ENCODE measurements around the gene PRR15. TPM values are rescaled to one million over a fixed set of nuclear protein-coding genes. Genes with fewer than 3 reads are reported as not detected.

PRR15 gene
- total RNA-seq, 1 experiment from 2014 or later = 11.7 TPM

DNA sequence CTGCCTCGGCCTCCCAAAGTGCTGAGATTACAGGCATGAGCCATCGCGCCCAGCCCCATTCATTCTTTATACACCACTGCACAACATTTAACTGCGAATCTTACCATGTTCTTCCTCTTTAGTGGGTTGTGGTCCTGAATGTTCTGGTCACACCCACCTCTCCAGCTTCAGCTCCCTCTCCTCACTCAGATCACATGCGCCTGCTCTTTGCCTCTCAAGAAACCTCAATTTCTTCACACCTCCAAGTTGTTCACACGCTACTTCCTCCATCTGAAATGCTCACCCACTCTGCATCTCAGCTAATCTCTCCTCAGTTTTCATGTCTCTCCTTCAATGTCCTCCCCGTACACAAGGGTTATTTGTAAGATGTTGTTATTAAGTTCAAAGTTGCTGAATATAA is 2.4 kb upstream of the PRR15 start:
- Histone ChIP-seq H3K4me3 (ENCODE audit: insufficient read depth, low read depth, low read length) (no peak overlapping the region), H3K27me3 (ENCODE audit: control insufficient read depth, insufficient read depth, low read length) (peaks cover 21% of the 10 kb centered on the region), H3K36me3 (replicated peaks; ENCODE audit: control insufficient read depth, insufficient read depth, low read length) (no peaks in the 10 kb centered on the region)
- DNase-seq = no peak

DNA sequence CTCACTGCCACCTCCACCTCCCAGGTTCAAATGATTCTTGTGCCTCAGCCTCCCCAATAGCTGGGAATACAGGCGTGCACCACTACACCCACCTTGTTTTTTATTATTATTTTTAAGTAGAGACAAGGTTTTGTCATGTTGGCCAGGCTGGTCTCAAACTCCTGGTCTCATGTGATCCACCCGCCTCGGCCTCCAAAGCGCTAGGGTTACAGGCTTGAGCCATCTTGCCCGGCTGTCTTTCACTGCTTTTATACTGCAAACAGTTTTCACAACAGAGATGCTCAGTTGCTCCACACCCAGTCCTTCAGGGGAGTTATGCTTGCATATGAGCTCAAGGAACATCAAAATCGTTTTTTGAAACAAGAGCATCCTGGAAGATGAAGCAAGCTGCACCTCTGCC is 1.3 kb upstream of the PRR15 start:
- no peak for DNase-seq
- Histone ChIP-seq H3K36me3 (replicated peaks; ENCODE audit: control insufficient read depth, insufficient read depth, low read length) (no peaks in the 10 kb centered on the region), H3K27me3 (ENCODE audit: control insufficient read depth, insufficient read depth, low read length) (peaks cover 21% of the 10 kb centered on the region), H3K4me3 (ENCODE audit: insufficient read depth, low read depth, low read length) (peak overlapping the region; percentile 74)

DNA sequence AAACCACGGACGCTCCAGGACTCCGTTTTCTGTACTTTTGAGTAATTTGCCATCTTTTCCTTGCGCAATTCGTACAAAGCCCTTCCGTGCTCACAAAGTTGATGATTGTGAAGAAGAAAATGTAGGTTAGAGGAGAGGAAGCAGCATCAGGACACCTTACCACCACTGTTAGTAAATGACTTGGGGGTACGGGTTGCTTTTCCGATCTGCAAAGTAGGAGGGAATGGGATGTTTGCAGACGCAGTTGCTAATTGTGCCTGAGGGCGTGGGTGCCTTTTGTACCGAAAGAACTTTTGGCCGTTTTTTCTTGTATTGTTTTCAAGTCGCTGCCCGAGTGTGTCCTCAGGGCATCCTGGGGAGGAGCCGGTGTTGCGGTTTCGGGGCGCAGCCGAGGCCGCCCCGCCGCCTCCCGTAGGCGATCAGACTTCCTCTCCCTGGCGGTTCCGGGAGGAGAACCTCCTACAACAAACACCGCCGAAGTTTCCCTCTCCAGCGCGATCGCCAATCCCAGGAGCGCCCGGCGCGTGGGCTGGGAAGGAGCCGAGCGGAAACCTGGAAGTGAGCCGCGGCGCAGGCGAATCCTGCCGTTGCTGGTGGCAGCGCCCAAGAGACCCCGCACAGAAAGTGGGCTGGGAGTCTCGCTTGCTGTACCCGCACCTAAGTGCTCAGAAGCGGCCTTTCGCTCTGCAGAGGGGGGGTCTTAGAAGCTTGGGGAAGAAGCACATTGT is 1.0 kb downstream of the PRR15 start:
- Histone ChIP-seq H3K27me3 (ENCODE audit: control insufficient read depth, insufficient read depth, low read length) (peaks cover 21% of the 10 kb centered on the region), H3K36me3 (replicated peaks; ENCODE audit: control insufficient read depth, insufficient read depth, low read length) (no peaks in the 10 kb centered on the region), H3K4me3 (ENCODE audit: insufficient read depth, low read depth, low read length) (peak overlapping the region; percentile 74)
- peak; percentile 80 for DNase-seq

DNA sequence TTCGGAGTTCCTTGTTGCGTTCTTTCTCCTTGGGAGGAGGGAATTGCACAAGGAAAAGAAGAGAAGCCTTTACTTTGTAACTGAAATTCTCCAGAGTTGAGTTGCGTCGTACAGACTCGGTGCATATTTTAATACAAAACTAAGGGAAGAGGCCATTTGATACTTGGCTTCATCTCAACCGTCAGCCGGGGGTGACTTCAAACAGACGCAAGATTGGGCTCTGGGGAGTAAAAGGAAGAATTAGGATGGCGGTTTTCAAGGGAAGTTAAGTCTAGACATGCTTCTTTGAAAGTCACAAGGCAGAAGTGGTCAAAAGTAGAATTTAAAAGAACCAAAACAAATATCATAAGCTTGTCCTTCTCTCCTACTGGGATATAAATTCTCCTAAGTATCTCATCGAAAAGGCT is 1.6 kb downstream of the PRR15 start:
- Histone ChIP-seq H3K27me3 (ENCODE audit: control insufficient read depth, insufficient read depth, low read length) (peaks cover 21% of the 10 kb centered on the region), H3K4me3 (ENCODE audit: insufficient read depth, low read depth, low read length) (peak overlapping the region; percentile 74), H3K36me3 (replicated peaks; ENCODE audit: control insufficient read depth, insufficient read depth, low read length) (no peaks in the 10 kb centered on the region)
- no peak for DNase-seq

DNA sequence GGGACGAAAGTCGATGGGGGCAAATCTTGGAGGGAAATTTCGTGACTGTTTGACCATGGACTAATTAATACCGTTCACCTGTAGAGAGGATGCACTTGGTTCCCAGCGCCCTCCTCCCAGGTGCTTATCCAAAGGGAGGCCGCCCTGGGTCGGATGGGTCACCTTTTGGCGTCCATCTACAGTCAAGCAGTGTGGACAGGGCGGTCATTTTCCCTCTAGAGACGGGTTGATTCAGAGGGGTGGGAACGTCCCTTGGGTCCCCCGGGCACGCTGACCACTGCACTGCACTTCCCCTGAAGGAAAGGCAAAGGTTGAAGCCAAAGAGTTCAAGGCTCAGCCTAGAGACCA is 2.0 kb downstream of the PRR15 start:
- H3K27me3 ChIP-seq (ENCODE audit: control insufficient read depth, insufficient read depth, low read length) = peaks cover 21% of the 10 kb centered on the region
- no peaks in the 10 kb centered on the region for H3K36me3 ChIP-seq (replicated peaks; ENCODE audit: control insufficient read depth, insufficient read depth, low read length)
- peak; percentile 21 for DNase-seq
- H3K4me3 ChIP-seq (ENCODE audit: insufficient read depth, low read depth, low read length) = peak overlapping the region; percentile 74

DNA sequence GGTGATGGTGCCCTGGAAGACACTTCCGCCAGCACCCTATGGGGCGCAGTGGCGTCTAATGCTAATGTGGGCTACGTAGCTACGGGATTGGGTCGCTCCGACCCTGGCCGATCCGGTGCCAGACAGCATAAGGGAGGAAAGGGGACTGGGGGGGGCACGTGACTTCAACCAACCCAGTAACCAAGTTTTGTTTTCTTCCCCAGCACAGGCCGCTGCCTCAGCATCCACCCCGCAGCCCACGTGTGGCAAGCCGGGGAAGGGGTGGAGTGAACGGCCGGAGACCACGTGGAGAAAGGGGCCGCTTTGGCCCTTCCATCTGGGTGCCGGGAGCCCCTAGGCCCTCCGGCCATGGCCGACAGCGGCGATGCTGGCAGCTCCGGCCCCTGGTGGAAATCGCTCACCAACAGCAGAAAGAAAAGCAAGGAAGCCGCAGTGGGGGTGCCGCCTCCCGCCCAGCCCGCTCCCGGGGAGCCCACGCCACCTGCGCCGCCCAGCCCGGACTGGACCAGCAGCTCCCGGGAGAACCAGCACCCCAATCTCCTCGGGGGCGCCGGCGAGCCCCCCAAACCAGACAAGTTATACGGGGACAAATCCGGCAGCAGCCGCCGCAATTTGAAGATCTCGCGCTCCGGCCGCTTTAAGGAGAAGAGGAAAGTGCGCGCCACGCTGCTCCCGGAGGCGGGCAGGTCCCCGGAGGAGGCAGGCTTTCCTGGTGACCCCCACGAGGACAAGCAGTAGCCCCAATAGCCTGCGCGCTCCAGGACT is 2.5 kb downstream of the PRR15 start:
- Histone ChIP-seq H3K27me3 (ENCODE audit: control insufficient read depth, insufficient read depth, low read length) (peaks cover 21% of the 10 kb centered on the region), H3K36me3 (replicated peaks; ENCODE audit: control insufficient read depth, insufficient read depth, low read length) (no peaks in the 10 kb centered on the region), H3K4me3 (ENCODE audit: insufficient read depth, low read depth, low read length) (peak overlapping the region; percentile 74; the same call in 1 of the 2 replicates)
- peak; percentile 51 for DNase-seq

DNA sequence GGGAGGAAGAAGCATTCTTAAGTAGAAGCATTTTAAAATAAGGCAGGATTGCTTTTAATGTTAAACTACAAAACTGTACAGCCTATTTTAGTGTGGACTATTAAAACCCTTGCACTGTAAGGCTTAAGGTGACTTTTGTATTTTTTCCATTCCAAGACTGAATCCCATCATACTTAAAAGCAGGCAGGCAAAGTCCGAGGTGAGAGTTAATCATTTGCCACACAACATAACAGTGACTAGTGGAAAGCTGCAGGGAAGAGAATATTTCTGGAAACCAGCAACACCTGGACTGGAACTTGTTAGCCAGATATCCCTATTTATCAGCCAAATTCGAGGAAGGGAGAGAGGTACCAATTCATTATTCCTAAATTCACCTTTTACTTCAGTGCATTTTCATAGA is 3.5 kb downstream of the PRR15 start:
- H3K36me3 ChIP-seq (replicated peaks; ENCODE audit: control insufficient read depth, insufficient read depth, low read length) = no peaks in the 10 kb centered on the region
- no peak overlapping the region for H3K4me3 ChIP-seq (ENCODE audit: insufficient read depth, low read depth, low read length)
- H3K27me3 ChIP-seq (ENCODE audit: control insufficient read depth, insufficient read depth, low read length) = peaks cover 21% of the 10 kb centered on the region
- DNase-seq = no peak

DNA sequence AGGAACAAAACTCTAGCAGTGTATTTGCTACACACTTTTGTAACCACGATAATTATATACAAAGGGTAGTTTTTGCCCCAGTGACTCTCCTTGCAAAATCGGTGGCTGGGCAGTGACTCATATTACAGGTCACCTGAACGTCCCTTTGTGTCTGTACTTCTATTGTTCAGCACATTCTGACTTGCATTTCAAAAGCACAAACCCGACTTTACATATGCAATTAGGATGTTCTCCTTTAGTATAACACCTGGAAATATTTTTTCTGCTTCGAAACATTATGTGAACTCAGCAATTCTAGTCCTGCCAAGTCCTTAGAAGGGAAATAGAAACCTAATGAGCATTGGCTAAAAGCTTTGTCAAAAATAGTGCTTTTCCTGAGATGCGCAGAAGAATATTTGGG is 6.0 kb downstream of the PRR15 start:
- H3K27me3 ChIP-seq (ENCODE audit: control insufficient read depth, insufficient read depth, low read length) = peaks cover 13% of the 10 kb centered on the region
- DNase-seq = peak; percentile 45
- H3K4me3 ChIP-seq (ENCODE audit: insufficient read depth, low read depth, low read length) = no peak overlapping the region
- H3K36me3 ChIP-seq (replicated peaks; ENCODE audit: control insufficient read depth, insufficient read depth, low read length) = no peaks in the 10 kb centered on the region

DNA sequence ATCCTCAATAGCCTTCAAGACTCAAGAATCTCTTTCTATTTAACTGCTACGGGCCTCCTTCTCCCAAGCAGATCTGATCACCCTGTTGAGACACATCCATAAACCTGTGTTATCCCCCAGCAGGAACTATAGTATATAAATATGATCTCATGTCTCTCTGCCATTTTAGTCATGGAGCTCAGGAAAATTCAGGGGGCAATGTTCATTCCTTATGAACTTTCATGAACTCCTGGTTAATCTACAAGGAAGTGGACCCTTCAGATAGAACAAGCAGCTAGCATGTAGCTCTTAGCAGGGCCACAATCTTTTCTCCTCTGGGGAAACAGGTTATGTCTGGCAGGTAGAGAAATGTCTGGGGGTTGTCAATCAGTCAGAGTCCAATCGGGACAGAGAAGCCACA is 8.9 kb downstream of the PRR15 start:
- H3K27me3 ChIP-seq (ENCODE audit: control insufficient read depth, insufficient read depth, low read length) = no peaks in the 10 kb centered on the region
- H3K36me3 ChIP-seq (replicated peaks; ENCODE audit: control insufficient read depth, insufficient read depth, low read length) = no peaks in the 10 kb centered on the region
- no peak overlapping the region for H3K4me3 ChIP-seq (ENCODE audit: insufficient read depth, low read depth, low read length)
- no peak for DNase-seq

DNA sequence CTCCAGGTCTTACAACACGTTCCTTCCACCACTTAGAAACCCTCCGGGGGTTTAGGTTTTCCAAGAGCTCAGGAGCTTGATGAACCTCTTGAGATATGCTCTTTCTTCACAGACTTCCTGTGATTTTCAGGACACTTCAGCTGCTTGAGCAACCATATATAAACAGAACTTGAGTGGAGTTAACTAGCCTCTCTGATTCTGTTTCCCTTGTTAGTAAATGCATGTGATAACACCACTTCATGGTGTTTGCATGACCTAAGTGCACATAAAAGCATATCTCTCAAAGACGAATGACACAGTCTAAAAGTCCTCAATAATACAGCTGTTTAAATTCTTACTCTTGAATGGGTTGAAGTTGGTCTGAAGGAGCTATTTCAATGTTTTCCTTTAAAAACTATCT is 9.9 kb downstream of the PRR15 start:
- no peak for DNase-seq
- no peak overlapping the region for H3K4me3 ChIP-seq (ENCODE audit: insufficient read depth, low read depth, low read length)
- no peaks in the 10 kb centered on the region for H3K27me3 ChIP-seq (ENCODE audit: control insufficient read depth, insufficient read depth, low read length)
- H3K36me3 ChIP-seq (replicated peaks; ENCODE audit: control insufficient read depth, insufficient read depth, low read length) = no peaks in the 10 kb centered on the region

DNA sequence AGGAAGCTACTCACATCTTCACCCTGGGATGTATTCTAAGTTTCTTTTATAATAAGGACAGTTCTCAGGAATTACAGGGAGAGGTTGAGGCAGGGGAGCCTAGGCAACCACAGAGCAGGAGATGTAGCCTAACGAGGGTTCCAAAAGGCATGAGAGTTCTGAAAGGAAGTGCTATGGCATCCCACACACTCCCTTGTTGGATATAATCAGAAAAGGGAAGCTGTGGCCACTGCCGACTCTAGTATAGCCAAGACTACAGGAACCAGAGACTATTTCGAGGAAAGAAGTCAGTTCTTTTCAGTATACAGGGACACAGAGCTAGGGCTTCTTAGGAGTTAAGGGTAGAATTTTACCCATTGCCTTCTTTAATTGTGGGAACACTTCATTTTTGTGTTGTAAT is 11.0 kb downstream of the PRR15 start:
- no peaks in the 10 kb centered on the region for H3K27me3 ChIP-seq (ENCODE audit: control insufficient read depth, insufficient read depth, low read length)
- DNase-seq = no peak
- no peaks in the 10 kb centered on the region for H3K36me3 ChIP-seq (replicated peaks; ENCODE audit: control insufficient read depth, insufficient read depth, low read length)
- no peak overlapping the region for H3K4me3 ChIP-seq (ENCODE audit: insufficient read depth, low read depth, low read length)

DNA sequence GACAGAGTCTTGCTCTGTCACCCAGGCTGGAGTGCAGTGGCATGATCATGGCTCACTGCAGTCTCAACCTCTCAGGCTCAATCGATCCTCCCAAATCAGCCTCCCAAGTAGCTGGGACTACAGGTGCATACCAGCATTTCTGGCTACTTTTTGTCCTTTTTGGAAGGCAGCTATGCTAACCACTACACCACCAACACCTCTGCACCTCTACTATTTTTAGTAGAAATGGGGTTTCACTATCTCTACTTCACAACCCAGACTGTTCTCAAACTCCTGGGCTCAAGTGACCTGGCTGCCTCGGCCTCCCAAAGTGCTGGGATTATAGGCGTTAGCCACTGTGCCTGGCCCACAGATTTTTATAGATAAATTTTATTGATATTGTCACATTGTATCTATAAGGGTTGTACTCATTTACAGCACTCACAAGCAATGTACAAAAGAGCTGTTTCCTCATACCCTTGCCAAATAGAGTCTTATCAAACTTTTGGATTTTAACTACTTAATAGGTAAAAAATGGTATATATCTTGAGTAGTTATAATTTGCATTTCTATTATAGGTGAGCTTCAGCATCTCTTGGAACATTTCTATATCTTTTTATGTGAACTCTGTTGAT is 23.7 kb downstream of the PRR15 start:
- no peak for DNase-seq
- no peaks in the 10 kb centered on the region for H3K36me3 ChIP-seq (replicated peaks; ENCODE audit: control insufficient read depth, insufficient read depth, low read length)
- no peak overlapping the region for H3K4me3 ChIP-seq (ENCODE audit: insufficient read depth, low read depth, low read length)

DNA sequence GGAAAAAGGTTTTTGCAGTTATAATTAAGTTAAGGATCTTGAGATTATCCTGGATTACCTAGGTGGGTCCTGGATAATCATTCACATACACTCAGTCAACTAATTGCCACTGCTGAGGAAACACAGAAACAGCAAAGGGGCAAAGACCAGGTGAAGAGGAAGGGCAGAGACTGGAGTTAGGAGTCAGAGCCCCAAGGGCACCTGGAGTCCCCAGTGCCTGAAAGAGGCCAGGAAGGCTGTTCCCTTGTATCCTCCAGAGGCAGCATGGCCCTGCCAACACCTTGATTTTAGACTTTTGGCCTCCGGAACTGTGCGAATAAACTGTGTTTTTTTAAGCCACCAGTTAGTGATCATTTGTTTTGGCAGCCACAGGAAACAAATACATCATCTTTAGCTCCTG is 24.6 kb downstream of the PRR15 start:
- DNase-seq = no peak
- H3K27me3 ChIP-seq (ENCODE audit: control insufficient read depth, insufficient read depth, low read length) = no peaks in the 10 kb centered on the region
- no peak overlapping the region for H3K4me3 ChIP-seq (ENCODE audit: insufficient read depth, low read depth, low read length)
- H3K36me3 ChIP-seq (replicated peaks; ENCODE audit: control insufficient read depth, insufficient read depth, low read length) = no peaks in the 10 kb centered on the region

More for the DNA sequence above, 23.7 kb downstream of the PRR15 start:
- no peaks in the 10 kb centered on the region for H3K27me3 ChIP-seq (ENCODE audit: control insufficient read depth, insufficient read depth, low read length)

DNA sequence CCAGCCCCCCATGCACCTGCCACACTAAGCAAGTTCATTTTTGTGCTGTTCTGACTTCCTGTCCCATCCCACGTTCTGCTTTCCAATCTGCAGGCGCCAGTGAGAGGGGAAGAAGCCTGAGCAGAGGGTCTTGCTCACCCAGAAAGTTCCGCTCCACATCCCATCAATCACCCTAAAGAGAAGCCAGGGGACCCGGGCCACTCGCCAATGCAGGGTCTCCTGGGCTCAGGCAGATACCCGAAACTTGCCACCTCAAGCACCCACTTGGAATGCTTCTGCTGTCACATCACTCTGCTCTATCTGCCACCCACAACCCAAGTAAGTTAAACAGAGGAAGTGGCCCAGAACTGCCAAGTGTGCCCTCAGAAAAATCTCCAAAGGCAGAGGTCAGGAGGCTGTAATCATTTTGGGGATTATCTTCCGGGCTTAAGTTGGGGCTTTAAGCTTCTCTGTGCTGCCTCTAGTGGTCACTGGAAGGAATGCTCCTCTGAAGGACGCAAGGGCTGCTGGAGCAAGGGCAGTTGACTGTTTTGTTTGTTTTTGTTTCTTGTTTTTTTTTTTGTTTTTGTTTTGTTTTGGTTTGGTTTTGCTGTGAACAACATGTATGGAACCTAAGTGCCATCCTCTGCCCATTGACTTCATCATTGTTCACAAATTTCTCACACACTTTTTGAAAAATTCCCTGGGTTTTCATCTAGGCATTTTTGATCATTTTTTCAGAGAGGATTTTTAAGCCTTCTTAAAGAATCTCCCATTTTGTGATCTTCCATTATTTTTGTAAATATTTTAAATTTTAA is 25.5 kb downstream of the PRR15 start:
- no peaks in the 10 kb centered on the region for H3K36me3 ChIP-seq (replicated peaks; ENCODE audit: control insufficient read depth, insufficient read depth, low read length)
- DNase-seq = peak; percentile 62

More for the DNA sequence above, 25.5 kb downstream of the PRR15 start:
- no peaks in the 10 kb centered on the region for H3K27me3 ChIP-seq (ENCODE audit: control insufficient read depth, insufficient read depth, low read length)
- no peak overlapping the region for H3K4me3 ChIP-seq (ENCODE audit: insufficient read depth, low read depth, low read length)

Data from H7 (cell line).